Uterus (tissue), 2 donors: ENCODE results near the gene MASP2.

ENCODE experiments used
- CTCF ChIP-seq, 4 experiments: fragments of 200-600 bp in 2 of 4; fragments of 450-650 bp in 2 of 4; sonication (generic) in 2 of 4; IDR thresholded peaks; one replicate each; pipeline ENCODE4 v1.5.1; 2016 to 2019; ENCODE audit warnings: antibody characterized with exemption in 4 of 4, mild to moderate bottlenecking in 2 of 4, moderate library complexity in 1 of 4
- POLR2A ChIP-seq, 2 donors: fragments of 450-650 bp; IDR thresholded peaks; one replicate each; pipeline ENCODE4 v1.6.1; 2016; ENCODE audit warnings: antibody characterized with exemption in 2 of 2, mild to moderate bottlenecking in 1 of 2, moderate library complexity in 1 of 2

GRCh38 chr1:11045428-11046269 lies 1.4 kb downstream of the MASP2 start:
- no peak for TF ChIP-seq CTCF (IDR thresholded peaks at IDR 0.05)
- TF ChIP-seq POLR2A (IDR thresholded peaks at IDR 0.05) = no peak
